GM18517 (cell line): ENCODE measurements around the gene THOC3.
"Not testable (repeated sequence)": the region's sequence is repeated elsewhere in the genome, so short reads cannot be mapped to it uniquely, and the experiment has no call there.

Experiments
- ATAC-seq: cut with Tn5 transposase; IDR thresholded peaks from one replicate; pipeline ENCODE4 v1.9.1; 2021; ENCODE audit warnings: mild to moderate bottlenecking, moderate library complexity; ENCODE audit not compliant: unreplicated experiment

The THOC3 gene

GRCh38 chr5:175943253-175943652 is 24.9 kb downstream of the THOC3 start:
- not testable (repeated sequence) for ATAC-seq

GRCh38 chr5:175940632-175941031 is 27.5 kb downstream of the THOC3 start:
- not testable (repeated sequence) for ATAC-seq

GRCh38 chr5:175938489-175938888 is 29.6 kb downstream of the THOC3 start:
- ATAC-seq: not testable (repeated sequence)

- ATAC-seq: not testable (repeated sequence)
These were observed 39.4 kb downstream of the THOC3 start for GRCh38 chr5:175928752-175929151.

- not testable (repeated sequence) for ATAC-seq
These were observed 43.0 kb downstream of the THOC3 start for GRCh38 chr5:175925106-175925505.

- ATAC-seq: no peak
These were observed 45.8 kb downstream of the THOC3 start for GRCh38 chr5:175922192-175922885.

GRCh38 chr5:175921061-175921730 is 46.9 kb downstream of the THOC3 start:
- ATAC-seq: no peak

GRCh38 chr5:175920231-175920811 is 47.8 kb downstream of the THOC3 start:
- ATAC-seq: no peak

- ATAC-seq: peak; percentile 84
These were observed 52.8 kb downstream of the THOC3 start for GRCh38 chr5:175915066-175916037.

GRCh38 chr5:175913835-175914672 is 54.1 kb downstream of the THOC3 start:
- not testable (repeated sequence) for ATAC-seq

GRCh38 chr5:175910072-175910471 is 58.0 kb downstream of the THOC3 start:
- not testable (repeated sequence) for ATAC-seq
